IMR-90 (cell line): Measurements from ENCODE around the gene FUCA2. TPM values are rescaled to one million over a fixed set of nuclear protein-coding genes. Genes with fewer than 3 reads are reported as not detected.

ENCODE experiments used
- ATAC-seq: fragments of 200-7000 bp; cut with Tn5 transposase; 2 replicates; pipeline ENCODE4 v1.9.1; 2020; ENCODE audit warnings: low read depth, mild to moderate bottlenecking, moderate library complexity
- BruUV-seq: library from RNA; stranded (reverse); fragments of 400-500 nt; replicated peaks from 2 replicates; lab custom pipeline; 2021; lab: Mats Ljungman, UMichigan
- CTCF ChIA-PET: fragments of 300-600 bp; formaldehyde crosslinking; extraction: SDS; loops from one replicate; lab custom pipeline; 2021; ENCODE audit warnings: antibody characterized with exemption; lab: Yijun Ruan, JAX
- POLR2A ChIA-PET: fragments of 300-600 bp; sonication (Branson Sonifier 250); formaldehyde crosslinking; loops from one replicate; lab custom pipeline; 2022; ENCODE audit warnings: antibody characterized with exemption; ENCODE audit not compliant: unreplicated experiment; lab: Charles Lee
- DNase-seq: peaks from one replicate; pipeline ENCODE4 v3.0.0; 2013
- H2AFZ ChIP-seq: replicated peaks from 2 replicates; pipeline ENCODE3; 2013; ENCODE audit warnings: low read length, mild to moderate bottlenecking; ENCODE audit not compliant: poor library complexity
- H2AK5ac ChIP-seq: 2 replicates; pipeline ENCODE4 v1.6.1; 2013; ENCODE audit warnings: low read depth, low read length, inconsistent platforms
- H2AK9ac ChIP-seq: replicated peaks from 2 replicates; pipeline ENCODE3; 2013; ENCODE audit warnings: mild to moderate bottlenecking, low read depth, low read length, moderate library complexity; ENCODE audit not compliant: poor library complexity
- H2BK120ac ChIP-seq: 2 replicates; pipeline ENCODE4 v1.6.1; 2013; ENCODE audit warnings: low read depth, low read length, inconsistent platforms
- H2BK15ac ChIP-seq: 3 replicates; pipeline ENCODE4 v1.6.1; 2013; ENCODE audit warnings: low read depth, low read length, inconsistent platforms
- H2BK20ac ChIP-seq: 2 replicates; pipeline ENCODE4 v1.6.1; 2013; ENCODE audit warnings: low read depth, mild to moderate bottlenecking, inconsistent platforms, low read length, moderate library complexity
- H2BK5ac ChIP-seq: 2 replicates; pipeline ENCODE4 v1.6.1; 2013; ENCODE audit warnings: mild to moderate bottlenecking, low read depth, low read length, inconsistent platforms; ENCODE audit not compliant: poor library complexity, severe bottlenecking
- H3K14ac ChIP-seq: replicated peaks from 2 replicates; pipeline ENCODE4 v1.6.1; 2013; ENCODE audit warnings: low read depth, low read length, inconsistent platforms
- H3K18ac ChIP-seq: 2 replicates; pipeline ENCODE4 v1.6.1; 2013; ENCODE audit warnings: low read depth, low read length, control low read depth
- H3K23ac ChIP-seq: 2 replicates; pipeline ENCODE4 v1.6.1; 2013; ENCODE audit warnings: low read depth, low read length, inconsistent platforms
- H3K27ac ChIP-seq: 2 replicates; pipeline ENCODE4 v1.5.1; 2013; ENCODE audit warnings: mild to moderate bottlenecking, control low read depth, low read length; ENCODE audit not compliant: insufficient read depth
- H3K27me3 ChIP-seq: 2 replicates; pipeline ENCODE4 v1.6.1; 2013; ENCODE audit warnings: low read length; ENCODE audit not compliant: control insufficient read depth, insufficient read depth
- H3K36me3 ChIP-seq: 2 replicates; pipeline ENCODE4 v1.6.1; 2013; ENCODE audit warnings: low read length, mixed read lengths; ENCODE audit not compliant: control insufficient read depth, insufficient read depth
- H3K4ac ChIP-seq: 2 replicates; pipeline ENCODE4 v1.6.1; 2013; ENCODE audit warnings: low read depth, low read length, inconsistent platforms
- H3K4me1 ChIP-seq: 2 replicates; pipeline ENCODE4 v1.6.1; 2013; ENCODE audit warnings: low read length, mixed read lengths; ENCODE audit not compliant: control insufficient read depth, insufficient read depth
- H3K4me2 ChIP-seq: 2 replicates; pipeline ENCODE4 v1.6.1; 2013; ENCODE audit warnings: low read depth, mild to moderate bottlenecking, control low read depth, low read length, moderate library complexity
- H3K4me3 ChIP-seq: 2 replicates; pipeline ENCODE4 v1.5.1; 2013; ENCODE audit warnings: low read depth, mild to moderate bottlenecking, control low read depth, low read length, moderate library complexity; ENCODE audit not compliant: insufficient read depth
- H3K56ac ChIP-seq: 2 replicates; pipeline ENCODE4 v1.6.1; 2013; ENCODE audit warnings: low read length, inconsistent platforms; ENCODE audit not compliant: insufficient read depth; ENCODE audit errors: extremely low read depth
- H3K79me1 ChIP-seq, 2 experiments: 2 replicates each; pipeline ENCODE4 v1.6.1; 2013; ENCODE audit warnings: low read length in 2 of 2, inconsistent platforms in 1 of 2, low read depth in 1 of 2
- H3K9ac ChIP-seq: 2 replicates; pipeline ENCODE4 v1.6.1; 2013; ENCODE audit warnings: low read depth, low read length, control low read depth
- H3K9me1 ChIP-seq: 2 replicates; pipeline ENCODE4 v1.6.1; 2013; ENCODE audit warnings: low read length, inconsistent platforms; ENCODE audit not compliant: insufficient read depth
- H3K9me3 ChIP-seq: 2 replicates; pipeline ENCODE4 v1.6.1; 2013; ENCODE audit warnings: low read length; ENCODE audit not compliant: control insufficient read depth, insufficient read depth
- H4K20me1 ChIP-seq: 2 replicates; pipeline ENCODE4 v1.6.1; 2013; ENCODE audit warnings: low read length, inconsistent platforms; ENCODE audit not compliant: insufficient read depth
- H4K5ac ChIP-seq: 2 replicates; pipeline ENCODE4 v1.6.1; 2013; ENCODE audit warnings: mild to moderate bottlenecking, low read depth, low read length, control low read depth
- H4K8ac ChIP-seq, 2 experiments: 2 replicates each; pipeline ENCODE4 v1.6.1; 2013; ENCODE audit warnings: low read depth in 2 of 2, low read length in 2 of 2, control low read depth in 1 of 2, inconsistent platforms in 1 of 2
- H4K91ac ChIP-seq: 2 replicates; pipeline ENCODE4 v1.6.1; 2013; ENCODE audit warnings: low read depth, low read length, inconsistent platforms; ENCODE audit not compliant: insufficient read depth
- BHLHE40 ChIP-seq: fragments of 150-350 bp; IDR thresholded peaks from 2 replicates; pipeline ENCODE4 v1.6.1; 2016; ENCODE audit warnings: mild to moderate bottlenecking, low read depth, low read length
- CHD1 ChIP-seq: IDR thresholded peaks from 2 replicates; pipeline ENCODE4 v1.6.1; 2012; ENCODE audit warnings: low read depth, low read length, improper control_type of control experiment
- FOS ChIP-seq: fragments of 150-350 bp; IDR thresholded peaks from 2 replicates; pipeline ENCODE4 v1.6.1; 2016; ENCODE audit warnings: low read depth, low read length
- MXI1 ChIP-seq: IDR thresholded peaks from 2 replicates; pipeline ENCODE4 v1.6.1; 2012; ENCODE audit warnings: low read depth, mild to moderate bottlenecking, low read length, moderate library complexity, borderline replicate concordance
- POLR2A ChIP-seq: IDR thresholded peaks from 2 replicates; pipeline ENCODE4 v1.6.1; 2012; ENCODE audit warnings: mild to moderate bottlenecking, low read depth, low read length
- RAD21 ChIP-seq: IDR thresholded peaks from 2 replicates; pipeline ENCODE4 v1.6.1; 2012; ENCODE audit warnings: low read length, improper control_type of control experiment
- RCOR1 ChIP-seq: IDR thresholded peaks from 2 replicates; pipeline ENCODE4 v1.6.1; 2012; ENCODE audit warnings: mild to moderate bottlenecking, low read length, improper control_type of control experiment; ENCODE audit not compliant: insufficient replicate concordance
- WGBS, 2 experiments: methylation state at CpG; one replicate each; pipeline versions ENCODE4 v1.1.5 to v1.1.7; 2013; ENCODE audit warnings: missing lambda C conversion rate in 2 of 2; ENCODE audit not compliant: insufficient read length in 1 of 2; ENCODE audit errors: extremely low coverage in 2 of 2; 5-methylcytosine and 5-hydroxymethylcytosine counted together
- dilution Hi-C: fragments of 300-500 bp; cut with HindIII; formaldehyde crosslinking; loops from one replicate; pipeline ENCODE4 v1.14.3; 2018; ENCODE audit warnings: low sequenced_read_pairs; ENCODE audit not compliant: unreplicated experiment
- in situ Hi-C: fragments of 300-500 bp; cut with MboI; formaldehyde crosslinking; loops from 3 replicates; pipeline ENCODE4 v1.14.3; 2019; ENCODE audit warnings: low sequenced_read_pairs, inconsistent platforms, mixed read lengths
- intact Hi-C: fragments of 100-400 bp; cut with micrococcal nuclease; formaldehyde crosslinking; loops from 2 replicates; pipeline ENCODE4 v1.10.0; 2022
- polyA plus RNA-seq, 3 experiments: library from polyadenylated mRNA; depleted of rRNA; stranded (reverse); fragments of >200 nt; gene quantifications; 2 replicates each; pipeline ENCODE4 v1.2.3, GENCODE V29; 2012; ENCODE audit warnings: low replicate concordance in 1 of 3
- total RNA-seq: library from RNA; depleted of rRNA; stranded (reverse); fragments of >200 nt; gene quantifications from 2 replicates; pipeline ENCODE4 v1.2.3, GENCODE V29; 2012
- TF ChIP-seq, protein P1 (sequence below): conservative IDR thresholded peaks from 2 replicates; pipeline ENCODE4 v1.5.1; 2012; ENCODE audit warnings: mild to moderate bottlenecking, low read depth, low read length, improper control_type of control experiment

The FUCA2 gene
- total and polyA plus RNA-seq, 2 of the 4 experiments (the other 2 are of a cell fraction): 44.1 to 47.4 TPM

DNA sequence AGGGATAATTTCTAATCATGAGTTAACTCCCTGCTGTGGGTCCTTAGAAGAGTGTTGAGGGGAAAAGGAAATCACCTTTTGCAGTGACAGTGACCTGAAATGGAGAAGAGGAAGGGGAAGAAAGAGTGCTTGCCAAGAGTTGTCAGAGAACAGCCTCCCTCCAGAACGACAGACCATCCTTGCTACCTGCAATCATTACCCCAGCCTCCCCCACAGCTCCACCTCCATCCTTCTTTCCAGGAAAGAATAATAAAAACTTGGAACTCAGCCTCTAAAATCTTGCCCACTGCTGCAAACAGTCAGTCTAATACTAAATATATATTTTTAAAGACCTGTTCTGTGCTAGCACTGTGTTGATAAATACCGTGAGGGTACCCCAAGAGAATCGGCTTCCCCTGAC is 28.7 kb upstream of the FUCA2 start:
- H3K4me1 ChIP-seq: peaks cover 4% of the 10 kb centered on the region; the same call in 1 of the 2 replicates
- peaks cover 25 to 47% of the 10 kb centered on the region in 2 experiments for H3K79me1 ChIP-seq
- ATAC-seq (no peak), DNase-seq (no peak)
- H4K20me1 ChIP-seq: no peaks in the 10 kb centered on the region
- no peak overlapping the region for H2AK5ac ChIP-seq
- ChIA-PET POLR2A (no interaction called here), CTCF (no interaction called here)
- no peak overlapping the region for H2AK9ac ChIP-seq
- H3K4ac ChIP-seq: no peak overlapping the region
- no peak overlapping the region for H2BK15ac ChIP-seq
- H2BK5ac ChIP-seq: no peak overlapping the region
- intact Hi-C loops: no loop called here
- H3K14ac ChIP-seq: no peak overlapping the region
- H2BK120ac ChIP-seq: no peak overlapping the region
- no peak overlapping the region for H3K18ac ChIP-seq
- no CpG with 5 or more reads among the region's 3 CpGs for WGBS, 2 experiments
- H3K9me3 ChIP-seq: no peaks in the 10 kb centered on the region
- no peak overlapping the region for H3K9ac ChIP-seq
- no peak overlapping the region for H2BK20ac ChIP-seq
- no peak overlapping the region for H3K23ac ChIP-seq
- no peak overlapping the region for H4K5ac ChIP-seq
- H3K27ac ChIP-seq: no peak overlapping the region
- TF ChIP-seq FOS (no peak), RCOR1 (no peak), MXI1 (no peak), CHD1 (no peak), POLR2A (no peak), RAD21 (no peak), BHLHE40 (no peak)
- TF ChIP-seq, protein P1, sequence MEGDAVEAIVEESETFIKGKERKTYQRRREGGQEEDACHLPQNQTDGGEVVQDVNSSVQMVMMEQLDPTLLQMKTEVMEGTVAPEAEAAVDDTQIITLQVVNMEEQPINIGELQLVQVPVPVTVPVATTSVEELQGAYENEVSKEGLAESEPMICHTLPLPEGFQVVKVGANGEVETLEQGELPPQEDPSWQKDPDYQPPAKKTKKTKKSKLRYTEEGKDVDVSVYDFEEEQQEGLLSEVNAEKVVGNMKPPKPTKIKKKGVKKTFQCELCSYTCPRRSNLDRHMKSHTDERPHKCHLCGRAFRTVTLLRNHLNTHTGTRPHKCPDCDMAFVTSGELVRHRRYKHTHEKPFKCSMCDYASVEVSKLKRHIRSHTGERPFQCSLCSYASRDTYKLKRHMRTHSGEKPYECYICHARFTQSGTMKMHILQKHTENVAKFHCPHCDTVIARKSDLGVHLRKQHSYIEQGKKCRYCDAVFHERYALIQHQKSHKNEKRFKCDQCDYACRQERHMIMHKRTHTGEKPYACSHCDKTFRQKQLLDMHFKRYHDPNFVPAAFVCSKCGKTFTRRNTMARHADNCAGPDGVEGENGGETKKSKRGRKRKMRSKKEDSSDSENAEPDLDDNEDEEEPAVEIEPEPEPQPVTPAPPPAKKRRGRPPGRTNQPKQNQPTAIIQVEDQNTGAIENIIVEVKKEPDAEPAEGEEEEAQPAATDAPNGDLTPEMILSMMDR: no peak
- no peak overlapping the region for H3K4me3 ChIP-seq
- no peak overlapping the region for H2AFZ ChIP-seq
- no peaks in the 10 kb centered on the region for H3K27me3 ChIP-seq
- H3K9me1 ChIP-seq: no peaks in the 10 kb centered on the region
- H3K4me2 ChIP-seq: no peak overlapping the region
- dilution Hi-C loops: no loop called here
- no peak overlapping the region for H4K91ac ChIP-seq
- H3K56ac ChIP-seq: no peak overlapping the region
- no peaks in the 10 kb centered on the region; the same call in 1 of the 2 replicates for H3K36me3 ChIP-seq
- BruUV-seq: no TSS peak
- in situ Hi-C loops: no loop called here
- H4K8ac ChIP-seq: no peak overlapping the region
